ENCODE data around the gene CHRNA4.

CHRNA4 gene

DNA sequence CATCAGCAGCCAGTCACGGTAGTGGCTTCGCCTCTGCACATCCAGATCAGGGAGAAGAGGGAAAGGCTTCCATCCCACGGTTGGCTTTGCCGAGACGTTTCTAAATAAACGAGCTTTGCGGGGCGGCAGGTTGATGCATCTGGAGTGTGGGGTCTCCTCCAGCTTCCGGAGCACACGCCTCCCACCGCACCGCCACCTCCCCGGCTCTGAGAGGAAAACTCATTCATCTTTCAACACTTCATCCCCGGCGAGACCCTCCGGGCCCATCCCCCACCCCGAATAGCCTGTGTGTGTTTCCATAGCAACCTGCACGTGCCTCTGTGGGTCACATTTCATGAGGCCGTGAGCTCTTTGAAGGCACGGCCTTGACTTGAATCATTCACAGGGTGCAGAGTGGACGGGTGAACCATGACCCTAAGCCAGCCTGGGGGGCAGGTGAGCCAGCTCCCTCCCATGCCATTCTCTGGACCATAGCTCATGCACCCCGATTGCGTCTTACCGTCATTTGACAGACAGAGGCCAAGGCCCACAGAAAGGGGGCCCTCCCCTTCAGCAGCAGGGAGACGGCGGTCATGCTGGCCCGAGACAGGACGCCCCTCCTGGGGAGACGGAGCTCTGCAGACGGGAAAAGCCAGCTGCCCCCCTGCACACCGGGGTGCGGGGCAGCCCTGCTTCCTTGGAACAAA, 16.2 kb upstream of the CHRNA4 start:
- no peak for DNase-seq (ENCODE audit: low read depth)

DNA sequence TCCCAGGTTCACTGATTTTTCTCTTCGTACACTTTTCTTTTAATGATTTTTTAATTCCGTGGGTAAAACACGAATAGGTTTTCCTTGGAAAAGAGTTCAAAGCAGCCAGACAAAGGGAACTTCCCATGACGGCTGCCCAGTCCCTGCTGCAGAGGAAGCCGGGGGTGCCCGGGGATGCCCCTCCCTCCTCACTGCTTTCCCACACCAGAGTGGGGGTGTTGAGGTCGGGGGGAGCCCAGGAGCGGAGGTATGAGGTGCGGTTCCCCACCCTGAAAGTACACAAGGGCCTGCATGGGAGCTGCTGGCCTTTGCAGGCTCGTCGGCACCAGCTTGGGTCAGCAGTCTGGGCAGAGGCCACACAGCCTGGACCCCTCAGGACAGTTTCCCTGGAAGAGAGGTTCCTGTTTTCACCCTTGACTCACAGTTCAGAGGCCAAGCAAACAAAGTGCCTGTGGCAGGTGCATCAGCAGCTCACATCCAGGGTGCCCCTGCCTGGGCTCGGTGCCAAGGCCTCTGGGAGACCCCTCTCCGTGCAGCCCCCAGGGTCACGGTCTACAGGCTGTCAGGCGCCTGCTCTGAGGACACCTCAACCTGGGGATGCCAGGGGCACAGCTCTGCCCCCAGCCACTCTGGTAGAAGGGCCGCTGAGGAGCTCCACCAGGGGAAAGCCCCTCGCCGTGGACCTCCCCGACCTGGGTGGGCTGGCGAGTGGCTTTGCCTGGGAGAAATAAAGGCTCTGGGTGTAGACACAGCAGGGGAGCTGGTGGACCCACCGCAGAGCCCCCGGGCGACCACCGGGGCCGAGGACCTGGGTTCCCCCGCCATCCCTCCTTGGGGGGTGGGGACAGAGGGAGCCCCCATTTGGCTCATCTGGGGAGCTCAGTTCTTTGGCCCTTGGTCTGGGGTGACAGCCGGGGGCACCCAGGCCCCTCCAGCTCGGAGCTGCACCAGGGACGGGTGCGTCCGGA, 15.4 kb upstream of the CHRNA4 start:
- no peak for DNase-seq (ENCODE audit: low read depth)

DNA sequence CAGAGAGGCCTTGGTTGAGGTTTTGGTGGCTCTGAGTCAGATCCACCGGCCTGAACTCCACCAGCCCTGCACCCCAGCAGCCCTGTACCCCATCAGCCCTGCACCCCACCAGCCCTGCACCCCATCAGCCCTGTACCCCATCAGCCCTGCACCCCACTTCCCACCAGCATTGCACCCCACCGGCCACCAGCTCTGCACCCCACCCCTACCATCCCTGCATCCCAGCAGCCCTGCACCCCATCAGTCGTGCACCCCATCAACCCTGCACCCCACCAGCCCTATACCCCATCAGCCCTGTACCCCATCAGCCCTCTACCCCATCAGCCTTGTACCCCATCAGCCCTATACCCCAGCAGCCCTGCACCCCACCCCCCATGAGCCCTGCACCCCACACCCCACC, 14.3 kb upstream of the CHRNA4 start:
- DNase-seq (ENCODE audit: low read depth), result no peak

DNA sequence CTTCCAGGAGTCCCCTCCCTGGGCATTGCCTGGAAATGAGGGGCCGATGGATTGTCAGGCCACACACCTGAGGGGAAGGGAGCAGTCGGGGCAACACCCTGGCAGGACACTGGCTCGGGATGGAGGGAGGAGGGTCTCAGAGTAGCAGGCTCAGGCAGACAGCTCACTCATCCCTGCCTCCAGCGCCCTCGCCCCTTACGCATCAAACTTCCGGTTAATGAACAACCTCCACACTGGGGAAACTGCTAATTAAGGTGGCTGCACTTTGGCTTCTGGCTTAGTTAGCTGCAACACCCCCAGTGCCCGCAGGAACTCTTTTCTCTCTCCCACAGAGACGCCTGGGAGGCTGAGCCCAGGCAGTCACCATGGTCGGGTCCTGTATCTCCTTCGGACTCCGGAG, 13.4 kb upstream of the CHRNA4 start:
- no peak for DNase-seq (ENCODE audit: low read depth)

DNA sequence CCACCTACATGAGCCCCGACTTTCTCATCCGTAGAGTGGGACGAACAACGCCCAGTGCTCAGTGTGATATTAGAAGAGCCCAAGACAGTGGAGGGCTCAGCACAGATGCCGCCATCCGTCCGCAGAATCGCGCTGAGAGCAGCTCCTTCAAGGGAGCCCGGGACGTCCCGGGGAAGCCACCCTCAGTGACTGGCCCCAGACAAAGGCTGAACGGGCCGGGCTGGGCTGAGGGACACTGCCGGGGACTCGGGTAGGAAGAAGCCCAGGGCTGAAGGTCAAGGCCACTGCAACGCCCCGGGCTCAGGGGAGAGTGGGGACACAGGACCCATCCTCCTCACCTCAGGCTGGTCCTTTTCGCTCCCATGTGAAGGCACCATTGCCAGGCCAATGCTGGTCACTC, 12.8 kb upstream of the CHRNA4 start:
- no peak for DNase-seq (ENCODE audit: low read depth)

DNA sequence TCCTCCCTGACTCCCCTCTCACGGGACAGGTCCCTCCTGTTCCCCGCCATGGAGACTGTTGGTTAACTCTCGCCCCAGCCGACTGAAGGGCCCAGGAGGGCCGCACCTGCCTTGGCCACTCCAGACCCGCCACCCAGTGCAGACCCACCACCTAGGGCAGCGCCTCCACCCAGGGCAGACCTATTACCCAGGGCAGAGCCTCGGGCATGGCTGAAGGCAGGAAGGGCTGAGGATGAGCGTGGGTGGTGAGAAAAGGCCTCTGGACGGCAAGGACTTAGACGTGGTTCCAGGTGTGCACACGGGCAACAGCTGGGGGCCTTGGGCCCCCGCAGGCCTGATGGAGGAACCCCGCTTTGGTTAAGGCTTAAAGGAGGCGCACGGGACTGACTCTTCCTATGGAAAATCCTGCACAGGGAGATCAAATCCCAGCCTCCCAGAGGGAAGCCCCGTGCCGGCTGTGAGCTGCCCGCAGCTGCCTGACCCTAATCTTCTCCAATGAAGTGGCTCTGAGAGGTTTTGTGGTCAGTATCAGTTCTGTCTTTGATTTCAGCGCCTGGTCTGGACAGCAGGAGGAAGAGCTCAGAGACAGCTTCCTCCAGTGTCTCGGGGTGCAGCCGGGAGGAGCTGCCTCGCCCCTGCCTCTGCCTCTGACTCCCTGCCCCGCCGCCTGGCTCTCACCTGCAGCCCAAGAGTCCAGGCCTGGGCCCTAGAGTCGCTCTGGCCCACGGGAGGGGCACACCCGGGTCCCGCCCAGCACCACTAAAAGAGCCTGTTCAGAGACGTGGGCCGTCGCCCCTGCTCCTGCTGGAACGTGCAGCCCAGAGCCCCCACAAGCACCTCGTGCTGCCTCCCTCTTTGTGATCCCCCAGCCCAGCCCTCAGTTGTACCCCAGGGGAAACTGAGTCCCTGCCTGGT, 12.1 kb upstream of the CHRNA4 start:
- DNase-seq (ENCODE audit: low read depth), result no peak

DNA sequence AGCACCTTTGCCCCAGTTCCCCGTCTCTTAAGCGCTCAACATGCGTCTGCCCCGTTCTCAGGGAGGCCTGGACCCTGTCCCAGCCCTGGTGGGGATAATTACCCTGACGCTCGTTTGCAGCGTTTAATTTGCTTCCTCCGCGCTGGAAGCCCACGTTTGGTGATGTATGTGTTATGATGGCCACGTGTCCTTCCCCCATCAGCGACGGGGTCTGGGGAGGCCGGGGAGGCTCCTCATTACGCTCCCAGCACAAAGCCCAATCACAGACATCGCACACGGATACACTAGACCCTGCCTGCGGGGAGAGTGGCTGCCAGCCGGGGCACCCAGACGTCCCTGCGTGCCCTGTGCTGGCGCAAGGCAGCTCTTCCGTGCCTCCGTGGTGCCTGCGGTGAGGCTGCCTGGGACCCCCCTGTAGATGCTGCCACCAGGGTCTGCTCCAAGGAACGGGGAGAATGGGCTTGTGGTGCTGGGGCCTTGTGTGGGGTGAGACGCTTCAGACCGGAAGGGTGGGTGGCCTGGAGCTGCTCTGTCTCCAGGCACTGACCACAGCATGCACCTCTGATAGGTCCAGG, 10.2 kb upstream of the CHRNA4 start:
- DNase-seq (ENCODE audit: low read depth), result no peak

DNA sequence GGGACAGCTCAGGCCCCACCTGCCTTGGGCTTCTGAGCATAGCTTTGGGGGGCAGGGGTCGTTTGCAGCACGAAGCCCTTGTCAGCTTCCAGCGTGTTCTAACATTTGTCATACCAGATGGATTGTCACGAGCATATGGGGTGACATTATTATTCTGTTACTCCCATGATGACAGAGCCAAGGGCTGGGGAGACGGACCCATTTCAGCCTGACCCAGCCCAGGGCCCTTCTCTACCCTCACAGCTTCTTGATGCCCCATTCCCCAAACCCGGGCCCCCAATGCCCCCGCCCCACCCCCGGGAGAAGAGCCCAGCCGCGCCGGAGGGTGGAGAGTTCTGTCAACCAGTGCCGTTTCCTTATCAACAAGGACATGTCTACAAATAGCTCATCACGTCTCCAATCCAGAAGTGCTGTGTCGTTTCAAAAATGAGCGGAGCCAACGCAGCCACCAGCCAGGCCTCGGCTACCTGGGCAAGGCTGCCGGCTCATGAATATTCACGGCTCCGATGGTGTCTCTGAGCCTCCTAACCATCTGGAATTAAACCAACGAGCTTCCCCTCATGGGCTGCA, 9.6 kb upstream of the CHRNA4 start:
- no peak for DNase-seq (ENCODE audit: low read depth)

DNA sequence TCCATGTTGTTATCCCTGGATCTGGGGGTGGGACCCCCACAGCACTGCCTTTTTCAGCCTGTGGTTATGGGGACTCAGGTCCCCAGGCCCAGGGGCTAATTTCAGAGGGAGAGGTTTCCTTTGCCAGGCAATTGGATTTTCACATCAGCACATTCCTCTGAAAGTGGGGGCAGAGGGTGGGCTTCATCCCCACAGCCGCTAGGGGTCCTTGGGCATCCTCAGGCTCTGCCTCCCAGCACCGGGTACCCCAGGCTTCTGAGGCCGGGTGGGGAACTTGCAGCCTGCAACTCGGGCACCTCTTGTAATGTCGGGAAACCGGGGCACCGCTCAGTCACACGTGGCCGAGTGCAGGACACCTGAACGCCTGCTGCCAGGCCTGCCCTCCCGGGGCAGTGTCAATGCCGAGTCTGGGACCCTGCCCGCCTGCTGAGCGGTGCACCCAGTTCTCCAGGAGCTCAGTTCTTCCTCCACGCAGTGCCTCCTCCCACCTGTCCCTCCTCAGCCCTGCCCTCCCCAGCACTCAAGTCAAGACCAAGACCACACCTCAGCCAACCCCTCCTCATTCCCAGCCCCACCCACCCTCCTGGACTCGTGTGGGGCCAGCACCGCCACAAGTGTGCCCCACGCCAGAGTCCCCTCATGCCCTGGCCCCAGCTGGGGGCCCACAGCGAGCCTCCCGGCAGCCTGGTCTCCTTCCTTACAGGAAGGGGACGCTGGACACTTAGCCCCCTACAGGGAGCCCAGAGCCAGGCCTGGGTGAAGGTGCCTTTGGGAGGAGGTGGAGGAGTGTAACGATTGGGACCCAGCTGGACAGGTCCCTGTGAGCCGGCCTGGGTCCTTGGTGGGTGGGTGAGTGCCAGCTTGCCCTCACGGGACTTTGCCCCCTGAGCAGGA, 8.8 kb upstream of the CHRNA4 start:
- no peak for DNase-seq (ENCODE audit: low read depth)

DNA sequence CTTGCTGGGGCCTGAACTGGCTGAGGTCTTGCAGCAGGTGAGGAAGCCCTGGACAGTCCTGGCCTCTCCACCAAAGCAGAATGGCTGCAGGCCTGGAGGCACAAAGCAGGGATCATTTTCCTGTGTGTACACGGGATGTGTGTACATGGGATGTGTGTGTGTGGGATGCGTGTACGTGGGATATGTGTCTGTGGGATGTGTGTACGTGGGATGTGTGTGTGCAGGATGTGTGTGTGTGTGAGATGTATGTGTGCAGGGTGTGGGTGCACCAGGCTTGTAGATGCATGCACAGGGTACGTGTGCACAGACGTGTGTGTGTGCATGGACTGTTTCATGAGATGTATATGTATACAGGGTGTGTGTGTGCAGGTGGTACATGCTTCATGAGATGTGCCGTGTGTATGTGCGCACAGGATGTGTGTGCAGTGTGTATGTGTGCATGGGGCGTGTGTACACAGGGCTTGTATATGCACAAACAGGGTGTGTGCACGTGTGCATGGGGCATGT, 7.9 kb upstream of the CHRNA4 start:
- DNase-seq (ENCODE audit: low read depth), result no peak

DNA sequence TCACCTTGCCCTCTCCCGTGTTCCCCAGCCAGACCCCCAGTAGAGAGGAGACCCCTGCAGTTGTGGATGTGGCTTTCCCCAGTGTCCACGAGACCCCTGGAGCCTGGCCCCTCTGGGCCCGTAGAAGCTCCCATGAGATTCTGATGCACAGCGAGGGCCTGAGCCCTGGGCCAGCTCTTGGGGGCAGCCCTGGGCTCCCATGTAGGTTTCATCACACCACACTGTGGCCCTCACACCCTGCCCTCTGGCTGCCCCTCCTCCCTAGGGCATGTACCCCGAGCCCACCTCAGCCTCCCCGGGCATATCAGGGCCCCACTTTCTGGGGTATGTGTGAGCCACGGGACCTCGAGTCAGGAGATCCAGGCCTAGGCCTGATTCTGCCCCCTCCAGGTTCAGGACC, 7.0 kb upstream of the CHRNA4 start:
- no peak for DNase-seq (ENCODE audit: low read depth)

DNA sequence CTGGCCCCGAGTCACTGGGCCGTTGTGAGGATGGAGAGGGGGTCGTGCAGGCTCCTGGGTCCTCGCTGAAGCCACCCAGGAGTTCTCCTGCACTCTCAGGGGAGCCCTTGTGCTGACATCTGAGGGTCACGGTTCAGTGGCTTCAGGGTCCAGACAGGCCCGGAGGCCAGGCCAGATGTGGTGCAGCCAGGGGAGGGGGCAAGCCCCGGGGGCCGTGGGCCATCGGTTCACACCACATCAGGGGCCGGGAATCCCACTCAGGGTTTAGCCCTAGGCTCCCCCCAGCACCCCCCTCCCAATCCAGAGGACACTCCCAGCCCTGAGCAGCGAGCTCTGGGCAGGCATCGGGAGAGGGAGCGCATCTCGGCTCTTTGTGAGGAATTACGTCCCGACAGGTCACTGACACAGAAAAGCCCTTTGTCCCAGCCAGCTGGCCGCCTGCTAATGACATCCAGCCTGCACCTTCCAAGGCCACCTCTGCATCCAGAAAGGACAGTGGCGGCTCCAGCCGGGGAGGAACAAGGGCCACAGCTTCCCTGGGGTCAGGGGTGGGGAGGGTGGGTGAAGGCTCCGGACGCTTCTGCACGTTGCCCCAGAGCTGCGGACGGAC, 6.4 kb upstream of the CHRNA4 start:
- DNase-seq (ENCODE audit: low read depth), result no peak

DNA sequence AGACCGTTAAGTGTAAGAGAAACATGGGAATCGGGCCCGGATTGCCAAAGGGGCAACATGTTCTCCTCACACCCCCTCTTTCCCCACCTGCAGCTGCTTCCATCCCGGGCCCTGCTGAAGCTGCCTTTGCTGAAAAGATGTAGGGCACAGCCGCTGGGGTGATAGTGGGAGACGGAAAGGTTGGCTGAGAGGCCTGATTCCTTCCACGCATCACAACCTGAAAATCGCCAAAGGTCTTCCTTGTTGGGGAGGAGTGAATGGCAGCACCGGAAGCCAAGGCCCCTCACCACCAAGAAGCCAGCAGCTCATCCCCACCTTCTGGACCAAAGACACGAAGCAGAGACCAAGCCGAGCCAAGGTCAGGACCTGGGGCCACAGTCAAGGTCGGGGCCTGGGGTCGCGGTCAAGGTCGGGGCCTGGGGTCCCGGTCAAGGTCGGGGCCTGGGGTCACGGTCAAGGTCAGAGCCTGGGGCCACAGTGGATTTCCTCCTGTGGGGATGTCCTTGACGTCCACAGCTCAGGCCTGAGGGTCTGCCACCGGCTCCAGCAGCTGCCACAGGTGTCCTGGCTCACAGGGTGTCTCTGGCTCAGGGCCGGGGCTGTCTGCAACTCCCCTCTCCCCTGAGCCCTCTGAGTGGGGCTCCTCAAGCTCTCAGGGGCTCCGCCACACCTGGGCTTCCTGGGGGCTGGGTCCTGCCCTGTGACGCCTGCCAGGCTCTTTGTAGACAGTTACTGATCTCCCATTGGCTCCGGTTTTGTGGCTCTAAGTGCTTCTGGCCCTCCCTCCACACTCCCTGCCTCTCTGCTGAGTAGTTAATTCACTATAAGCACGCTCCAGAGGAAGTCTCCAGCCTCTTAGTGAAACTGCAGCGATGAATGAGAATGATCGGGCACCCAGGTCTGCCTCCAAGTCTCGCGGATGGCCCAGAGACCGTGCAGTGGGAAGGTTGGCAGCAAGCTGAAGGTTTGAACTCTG, 5.5 kb upstream of the CHRNA4 start:
- no peak for DNase-seq (ENCODE audit: low read depth)

DNA sequence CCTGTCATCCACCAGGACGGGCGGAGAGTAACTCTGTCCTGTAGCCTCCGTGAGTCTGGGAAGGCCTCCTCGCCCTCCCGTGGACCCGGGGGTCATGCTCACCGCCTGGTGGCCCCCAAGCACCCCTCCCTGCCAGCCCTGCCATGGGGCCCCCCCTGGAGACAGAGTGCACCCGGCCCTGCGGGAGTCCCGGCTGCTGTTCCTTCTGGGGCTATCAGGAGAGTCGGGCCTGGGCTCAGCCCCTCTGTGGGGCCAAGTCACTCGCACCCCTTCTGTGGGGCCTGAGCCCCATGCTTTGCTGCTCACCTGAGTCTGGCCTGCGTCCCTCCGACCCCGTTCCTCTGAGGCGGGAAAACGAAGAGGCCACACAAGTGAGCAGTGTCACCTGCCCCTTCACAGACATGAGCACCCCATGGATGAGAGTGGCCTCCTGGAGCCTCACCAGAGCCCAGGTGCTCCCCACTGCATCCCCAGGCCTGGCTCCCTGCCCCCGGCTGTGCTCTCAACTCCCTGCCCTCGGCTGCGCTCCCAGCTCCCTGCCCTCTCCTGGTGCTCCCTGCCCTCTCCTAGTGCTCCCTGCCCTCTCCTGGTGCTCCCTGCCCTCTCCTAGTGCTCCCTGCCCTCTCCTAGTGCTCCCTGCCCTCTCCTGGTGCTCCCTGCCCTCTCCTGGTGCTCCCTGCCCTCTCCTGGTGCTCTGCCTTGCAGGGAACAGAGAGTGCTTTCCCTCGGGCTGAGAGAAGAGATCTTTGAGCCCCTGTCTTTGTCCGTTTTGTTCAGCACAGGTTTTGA, 4.6 kb upstream of the CHRNA4 start:
- DNase-seq (ENCODE audit: low read depth), result no peak

DNA sequence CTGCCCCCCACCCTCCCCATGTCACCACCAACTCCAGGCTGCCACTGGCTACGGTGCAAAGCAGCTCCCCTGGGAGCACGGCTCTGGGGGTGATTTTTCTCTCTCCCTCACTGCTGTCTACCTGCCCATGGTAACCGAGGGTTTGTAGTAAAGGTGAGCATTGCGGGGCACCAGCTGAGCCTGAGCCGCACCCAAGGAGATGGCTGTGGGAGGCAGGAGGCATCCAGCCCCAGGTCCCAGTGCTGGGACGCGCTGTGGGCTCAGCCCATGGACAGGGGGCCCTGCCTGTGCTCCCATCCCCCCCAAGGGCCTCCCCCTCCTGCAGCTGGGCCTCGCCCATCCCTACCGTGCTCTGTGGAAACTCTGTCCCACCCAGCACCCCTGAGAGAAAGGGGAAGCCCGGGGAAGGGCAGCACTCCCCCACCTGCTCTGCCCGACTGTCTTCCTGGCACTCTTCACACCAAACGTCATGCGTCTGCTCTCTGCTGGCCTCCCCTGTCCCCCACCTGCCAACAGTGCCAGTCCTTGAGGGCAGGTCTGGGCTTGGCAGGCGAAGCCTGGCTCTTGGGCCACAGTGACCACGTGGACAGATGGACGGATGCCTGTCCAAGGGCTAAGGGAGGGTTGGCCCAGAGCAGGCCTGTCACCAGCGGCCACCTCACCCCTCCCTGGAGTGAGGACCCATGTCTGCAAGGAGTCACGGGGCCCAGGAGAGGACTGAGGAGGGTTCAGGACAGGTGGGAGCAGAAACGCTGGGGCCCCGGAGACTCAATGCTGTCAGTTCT, 3.8 kb upstream of the CHRNA4 start:
- no peak for DNase-seq (ENCODE audit: low read depth)

DNA sequence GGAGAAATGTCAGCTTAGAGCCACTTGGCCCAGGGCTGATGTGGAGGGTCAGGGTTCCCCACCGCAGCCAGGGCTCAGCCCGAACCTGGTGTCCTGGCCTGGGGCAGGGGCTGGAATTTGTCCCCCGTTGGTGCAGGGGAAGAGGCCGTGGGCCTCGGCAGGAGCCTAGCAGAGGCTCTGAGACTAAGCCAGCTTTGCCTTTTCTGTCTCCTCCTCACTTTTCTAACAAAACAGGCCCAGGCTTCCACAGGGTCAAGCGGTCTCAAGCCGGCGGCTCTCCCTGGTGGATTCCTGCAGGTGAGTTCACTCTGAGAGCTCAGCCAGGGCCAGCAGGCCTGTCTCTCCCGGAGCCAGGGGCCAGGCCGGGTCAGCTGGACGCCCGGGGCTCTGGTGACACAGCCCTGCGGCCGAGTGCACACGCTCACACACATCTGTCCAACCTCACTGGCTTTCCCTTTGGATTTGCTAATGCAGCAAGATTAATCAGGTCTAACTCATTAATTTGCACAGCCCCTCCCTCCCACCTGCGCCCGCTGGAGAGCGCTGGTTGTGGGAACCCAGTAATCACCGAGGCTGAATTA, 2.9 kb upstream of the CHRNA4 start:
- DNase-seq (ENCODE audit: low read depth), result no peak

Measured in stimulated activated CD8-positive, alpha-beta memory T cell treated with anti-CD3 and anti-CD28 coated beads, Interleukin-15, amount 100 ng/mL, for 24 hours (primary cell).